ENCODE measurements around the gene SOBP.

- no peak for TF ChIP-seq EZH2 (IDR thresholded peaks at IDR 0.05; ENCODE audit: low read depth, unreplicated experiment)
- no peak for TF ChIP-seq CTCF (conservative IDR thresholded peaks at IDR 0.05; ENCODE audit: low read depth in 2 of 2)
- no peak for TF ChIP-seq ZNF114 (CRISPR knock-in tag; IDR thresholded peaks at IDR 0.05)
- no peak for TF ChIP-seq ZNF462 (CRISPR knock-in tag; IDR thresholded peaks at IDR 0.05)
- TF ChIP-seq POLR2AphosphoS5 (IDR thresholded peaks at IDR 0.05; ENCODE audit: low read depth) = no peak
- no peak for TF ChIP-seq CREB1 (CRISPR knock-in tag; IDR thresholded peaks at IDR 0.05; ENCODE audit: low read depth)
- no peak for TF ChIP-seq EZH2phosphoT487 (IDR thresholded peaks at IDR 0.05; ENCODE audit: unreplicated experiment)
Measured at GRCh38 chr6:107540465-107540857, 50.5 kb downstream of the SOBP start.
